ENCODE measurements around the gene PDE3A. TPM values are rescaled to one million over a fixed set of nuclear protein-coding genes. Genes with fewer than 3 reads are reported as not detected.
A peak's percentile ranks its signal among the peaks of the same experiment; 100 is the strongest.
"Not testable (repeated sequence)": the region's sequence is repeated elsewhere in the genome, so short reads cannot be mapped to it uniquely, and the experiment has no call there.

The PDE3A gene
- 13.5 and 18.9 TPM in 2 replicates for total RNA-seq (2014; rRNA removed; shearing (Covaris generic))

GRCh38 chr12:20368114-20368650 is at the start of gene PDE3A:
Gene PDE3A, plus strand, starts transcription at chr12:20368537. Its CDS starts 748 bp downstream, at chr12:20369285.
- peak; percentile 78 for DNase-seq (ENCODE audit: low read depth)

- peak; percentile 39 for DNase-seq (ENCODE audit: low read depth)
These were observed 49.0 kb upstream of the PDE3A start for GRCh38 chr12:20319366-20319765.

- DNase-seq (ENCODE audit: low read depth) = peak; percentile 24
These were observed 47.8 kb upstream of the PDE3A start for GRCh38 chr12:20320552-20320951.

- not testable (repeated sequence) for DNase-seq (ENCODE audit: low read depth)
These were observed 37.4 kb upstream of the PDE3A start for GRCh38 chr12:20330826-20331505.

- peak; percentile 62 for DNase-seq (ENCODE audit: low read depth)
These were observed 29.3 kb upstream of the PDE3A start for GRCh38 chr12:20339060-20339459.

GRCh38 chr12:20342111-20342510 is 26.2 kb upstream of the PDE3A start:
- DNase-seq (ENCODE audit: low read depth) = peak; percentile 95

- DNase-seq (ENCODE audit: low read depth) = no peak
These were observed 22.5 kb upstream of the PDE3A start for GRCh38 chr12:20345866-20346265.

- no peak for DNase-seq (ENCODE audit: low read depth)
These were observed 18.3 kb upstream of the PDE3A start for GRCh38 chr12:20350026-20350425.

GRCh38 chr12:20350495-20350894 is 17.8 kb upstream of the PDE3A start:
- DNase-seq (ENCODE audit: low read depth) = peak; percentile 87

GRCh38 chr12:20351406-20351805 is 16.9 kb upstream of the PDE3A start:
- no peak for DNase-seq (ENCODE audit: low read depth)

GRCh38 chr12:20356048-20356447 is 12.3 kb upstream of the PDE3A start:
- DNase-seq (ENCODE audit: low read depth) = no peak

GRCh38 chr12:20360407-20360806 is 7.9 kb upstream of the PDE3A start:
- DNase-seq (ENCODE audit: low read depth) = no peak

- DNase-seq (ENCODE audit: low read depth) = peak; percentile 44
These were observed 6.9 kb upstream of the PDE3A start for GRCh38 chr12:20361416-20361815.

- peak; percentile 40 for DNase-seq (ENCODE audit: low read depth)
These were observed 3.8 kb upstream of the PDE3A start for GRCh38 chr12:20364501-20364900.

- DNase-seq (ENCODE audit: low read depth) = no peak
These were observed 1.4 kb upstream of the PDE3A start for GRCh38 chr12:20366776-20367409.

GRCh38 chr12:20367583-20368113 is 689 bp upstream of the PDE3A start:
- DNase-seq (ENCODE audit: low read depth) = no peak

GRCh38 chr12:20368651-20369304 is 441 bp downstream of the PDE3A start:
- peak; percentile 50 for DNase-seq (ENCODE audit: low read depth)

GRCh38 chr12:20369305-20370013 is 1.1 kb downstream of the PDE3A start:
- peak; percentile 73 for DNase-seq (ENCODE audit: low read depth)

GRCh38 chr12:20370014-20370386 is 1.7 kb downstream of the PDE3A start:
- peak; percentile 66 for DNase-seq (ENCODE audit: low read depth)

GRCh38 chr12:20370866-20371519 is 2.7 kb downstream of the PDE3A start:
- no peak for DNase-seq (ENCODE audit: low read depth)
